GOT3 (cell line): ENCODE data around the gene EIF2AK3.

Experiments used
- DNase-seq: peaks from one replicate; lab custom pipeline; 2025; ENCODE audit warnings: mixed read lengths; lab: John Stamatoyannopoulos, UW

The EIF2AK3 gene

DNA sequence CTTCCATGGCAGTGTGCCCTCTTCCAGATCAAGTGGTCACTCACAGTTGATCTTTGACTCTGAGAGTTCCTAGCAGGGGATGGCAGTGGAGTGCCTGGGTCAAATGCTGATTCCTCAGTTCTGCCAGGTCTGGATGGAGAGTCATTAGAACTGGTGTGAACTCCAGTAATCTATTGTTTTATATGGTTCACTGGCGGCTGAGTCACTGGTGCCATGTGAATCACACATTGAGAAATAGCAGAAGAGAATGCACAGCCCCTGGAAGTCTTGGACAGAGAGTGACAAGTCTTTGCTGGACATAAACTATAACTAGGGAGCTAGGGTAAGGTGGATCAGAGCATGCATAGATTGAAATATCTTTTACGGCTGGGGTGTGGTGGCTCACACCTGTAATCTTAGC, 86.9 kb downstream of the EIF2AK3 start:
- DNase-seq = no peak

GRCh38 chr2:88538362-88538917, 88.8 kb downstream of the EIF2AK3 start:
- no peak for DNase-seq

DNA sequence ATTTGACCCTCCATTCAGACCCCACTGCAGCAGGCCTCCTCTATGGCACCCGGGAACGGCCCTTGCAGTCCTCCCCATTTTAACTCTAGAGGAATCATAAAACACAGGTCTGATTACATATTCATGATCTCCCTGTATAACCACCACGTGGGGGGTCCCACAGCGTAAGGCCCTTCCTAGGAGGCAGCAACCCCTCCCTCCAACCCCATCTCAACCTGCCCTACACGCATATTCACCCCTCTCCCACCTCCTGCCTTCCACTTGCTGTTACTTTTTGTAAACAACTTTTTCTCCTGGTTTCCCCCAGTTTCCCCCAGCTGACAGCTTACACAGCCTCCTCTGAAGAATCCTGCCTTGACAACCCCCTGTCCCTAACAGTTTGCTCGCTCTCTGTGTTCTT, 89.6 kb downstream of the EIF2AK3 start:
- no peak for DNase-seq

DNA sequence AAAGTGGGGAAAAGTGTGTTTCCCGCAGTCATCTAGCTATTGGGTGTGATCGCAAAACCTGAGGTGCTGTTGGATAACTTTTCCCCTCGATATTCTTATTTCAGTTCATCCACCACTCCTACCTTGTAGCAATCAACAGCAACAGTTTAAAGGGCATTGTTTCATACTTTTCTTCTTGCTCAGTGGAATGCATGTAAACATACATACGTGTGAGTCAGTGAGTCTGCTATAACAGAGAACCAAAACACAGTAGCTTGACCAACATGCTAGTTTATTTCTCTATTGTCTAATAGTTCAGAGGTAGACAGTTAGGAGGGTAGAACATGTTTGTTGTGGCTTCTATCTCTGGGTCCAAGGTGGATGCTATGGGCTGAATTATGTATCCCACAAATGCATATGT, 97.2 kb downstream of the EIF2AK3 start:
- DNase-seq = no peak

DNA sequence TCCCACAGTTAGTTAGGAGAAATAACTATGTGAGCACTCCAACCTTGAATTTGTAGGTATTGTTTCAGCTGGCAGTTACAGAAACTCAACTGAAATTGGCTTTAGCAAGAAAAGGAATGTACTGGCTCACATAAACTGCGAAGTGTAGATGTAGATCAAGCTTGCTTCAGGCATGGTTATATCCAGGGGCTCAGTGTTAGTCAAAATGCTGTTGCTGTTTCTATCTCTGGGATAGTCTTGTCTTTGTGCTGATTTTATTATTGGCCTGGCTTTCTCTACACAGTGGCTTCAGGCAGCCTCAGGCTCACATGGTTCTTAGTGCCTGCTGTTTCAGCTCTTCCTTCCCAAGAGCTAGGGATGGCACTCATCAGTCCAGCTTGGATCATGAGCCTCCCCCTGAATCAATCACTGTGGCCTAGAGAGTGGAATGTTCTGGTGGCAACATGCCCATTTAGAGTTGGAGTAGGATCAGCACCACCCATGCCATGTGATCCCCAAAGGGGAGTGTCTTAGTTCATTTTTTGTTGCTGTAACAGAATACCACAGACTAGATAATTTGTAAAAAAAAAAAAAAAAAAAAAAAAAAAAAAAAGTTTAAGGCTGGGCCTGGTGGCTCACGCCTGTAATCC, 105.7 kb downstream of the EIF2AK3 start:
- DNase-seq = no peak

GRCh38 chr2:88517759-88518201, 109.5 kb downstream of the EIF2AK3 start:
- DNase-seq = no peak
